ENCODE data around the gene HS6ST3.

Gene HS6ST3

DNA sequence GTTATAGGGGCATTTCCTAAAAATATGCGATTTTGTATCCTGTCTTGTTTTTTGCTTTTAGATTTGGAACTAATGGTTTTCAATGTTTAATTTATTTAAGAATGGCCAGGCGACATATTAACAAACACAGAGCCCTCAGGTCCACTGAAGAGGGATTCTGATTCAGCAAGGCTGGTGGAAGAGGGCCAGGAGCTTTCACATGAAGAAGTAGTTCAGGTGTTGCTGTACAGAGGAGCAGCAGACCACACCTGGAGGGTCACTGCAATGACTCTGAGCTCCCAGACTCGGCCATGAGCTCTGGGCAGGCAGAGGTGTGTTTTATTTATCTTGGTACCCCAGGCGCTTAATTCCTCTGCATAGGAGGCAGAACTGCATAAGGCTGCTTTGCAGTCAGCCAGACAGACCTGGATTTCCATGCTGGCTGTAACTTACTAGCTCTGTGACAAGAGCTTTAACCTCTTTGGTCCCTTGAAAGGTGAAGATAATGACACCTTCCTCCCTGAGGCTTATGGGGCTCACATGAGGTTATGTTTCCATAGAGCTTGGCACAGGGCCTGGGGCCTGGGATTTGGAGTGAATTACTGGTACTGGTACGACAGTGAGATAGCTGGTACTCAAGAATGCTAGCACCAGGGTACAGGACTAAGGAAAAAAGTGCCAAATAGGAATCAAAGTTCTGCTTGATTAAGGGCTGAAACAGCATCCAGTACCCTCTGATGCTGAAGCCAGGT lies 719.6 kb downstream of the HS6ST3 start:
- no peaks in the 10 kb centered on the region for H3K36me3 Mint-ChIP-seq
- H3K27me3 Mint-ChIP-seq, result no peaks in the 10 kb centered on the region
- no peak overlapping the region for H3K27ac Mint-ChIP-seq
- ATAC-seq, result no peak
- no peaks in the 10 kb centered on the region for H3K4me1 Mint-ChIP-seq
- no peak overlapping the region for H3K4me3 Mint-ChIP-seq
- H3K9me3 Mint-ChIP-seq, result peaks cover 5% of the 10 kb centered on the region

- peaks cover 6% of the 10 kb centered on the region for H3K9me3 Mint-ChIP-seq
- no peak for ATAC-seq
- H3K36me3 Mint-ChIP-seq, result no peaks in the 10 kb centered on the region
- H3K4me3 Mint-ChIP-seq, result no peak overlapping the region
- no peak overlapping the region for H3K27ac Mint-ChIP-seq
- no peaks in the 10 kb centered on the region for H3K27me3 Mint-ChIP-seq
- H3K4me1 Mint-ChIP-seq, result no peaks in the 10 kb centered on the region
Observed at GRCh38 chr13:96810104-96810503, 720.2 kb downstream of the HS6ST3 start.

GRCh38 chr13:96811049-96811448 lies 721.1 kb downstream of the HS6ST3 start:
- Mint-ChIP-seq H3K9me3 (peaks cover 6% of the 10 kb centered on the region), H3K36me3 (no peaks in the 10 kb centered on the region), H3K4me3 (no peak overlapping the region), H3K4me1 (no peaks in the 10 kb centered on the region), H3K27me3 (no peaks in the 10 kb centered on the region), H3K27ac (no peak overlapping the region)
- ATAC-seq, result no peak

- Mint-ChIP-seq H3K4me3 (no peak overlapping the region), H3K4me1 (no peaks in the 10 kb centered on the region), H3K36me3 (no peaks in the 10 kb centered on the region), H3K27me3 (no peaks in the 10 kb centered on the region), H3K9me3 (peaks cover 6% of the 10 kb centered on the region), H3K27ac (no peak overlapping the region)
- no peak for ATAC-seq
Observed at GRCh38 chr13:96816261-96816660, 726.4 kb downstream of the HS6ST3 start.

GRCh38 chr13:96816874-96817273 lies 727.0 kb downstream of the HS6ST3 start:
- Mint-ChIP-seq H3K9me3 (peaks cover 6% of the 10 kb centered on the region), H3K4me3 (no peak overlapping the region), H3K27me3 (no peaks in the 10 kb centered on the region), H3K36me3 (no peaks in the 10 kb centered on the region), H3K4me1 (no peaks in the 10 kb centered on the region), H3K27ac (no peak overlapping the region)
- ATAC-seq, result no peak

DNA sequence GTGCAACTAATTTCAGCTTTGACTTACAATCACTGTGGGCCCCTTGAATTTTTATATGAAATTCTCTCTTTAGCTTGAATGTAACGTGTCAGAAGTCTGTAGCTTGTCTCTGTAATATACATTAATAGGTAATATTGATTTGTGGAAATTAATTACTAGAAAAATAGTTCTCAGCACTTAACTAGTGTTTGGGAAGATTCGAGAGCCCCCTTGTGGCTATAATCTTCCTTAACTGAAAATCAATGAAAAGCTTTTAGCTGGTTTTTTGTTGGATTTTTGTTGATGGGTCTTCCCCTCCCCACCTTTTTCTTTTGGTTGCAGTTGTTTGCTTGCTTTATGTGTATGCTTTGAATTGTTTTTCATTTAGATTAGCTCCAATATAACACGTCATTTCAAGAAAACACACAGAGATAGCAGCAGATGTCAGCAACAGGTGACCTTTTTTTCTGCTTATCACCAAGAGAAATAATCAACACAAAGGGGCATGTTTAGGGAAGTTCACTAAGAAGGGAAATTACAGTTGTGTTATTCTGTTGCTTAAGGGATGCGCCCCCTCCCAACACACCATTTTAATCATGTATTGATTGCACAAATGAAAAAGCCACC lies 727.5 kb downstream of the HS6ST3 start:
- H3K27ac Mint-ChIP-seq, result no peak overlapping the region

DNA sequence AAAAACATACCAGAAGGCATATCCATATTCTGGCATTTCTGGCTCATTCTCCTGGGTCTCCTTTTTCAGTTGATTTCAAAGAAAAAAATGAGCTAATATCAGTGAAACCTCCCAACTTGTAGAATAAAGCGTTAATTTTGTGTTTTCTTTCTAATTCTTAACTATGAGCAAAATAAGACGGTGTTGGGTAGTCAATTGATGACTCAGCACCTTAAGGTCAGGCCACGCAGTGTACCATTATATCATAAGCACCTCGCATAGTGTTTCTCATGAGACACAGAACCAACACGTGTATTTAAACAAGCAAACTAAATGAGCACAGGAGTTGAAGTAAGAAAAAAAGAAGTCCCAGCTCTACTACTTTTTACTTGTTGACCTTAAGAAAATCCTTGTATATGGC lies 729.5 kb downstream of the HS6ST3 start:
- H3K27me3 Mint-ChIP-seq, result no peaks in the 10 kb centered on the region
- H3K9me3 Mint-ChIP-seq, result peaks cover 5% of the 10 kb centered on the region
- H3K4me1 Mint-ChIP-seq, result no peaks in the 10 kb centered on the region
- H3K27ac Mint-ChIP-seq, result no peak overlapping the region
- H3K36me3 Mint-ChIP-seq, result no peaks in the 10 kb centered on the region
- H3K4me3 Mint-ChIP-seq, result no peak overlapping the region
- no peak for ATAC-seq

More for the DNA sequence above, 727.5 kb downstream of the HS6ST3 start:
- H3K27me3 Mint-ChIP-seq, result no peaks in the 10 kb centered on the region
- peaks cover 6% of the 10 kb centered on the region for H3K9me3 Mint-ChIP-seq
- no peak overlapping the region for H3K4me3 Mint-ChIP-seq
- no peak for ATAC-seq
- no peaks in the 10 kb centered on the region for H3K36me3 Mint-ChIP-seq
- no peaks in the 10 kb centered on the region for H3K4me1 Mint-ChIP-seq

- ATAC-seq, result no peak
- Mint-ChIP-seq H3K27me3 (no peaks in the 10 kb centered on the region), H3K9me3 (no peaks in the 10 kb centered on the region), H3K4me3 (no peak overlapping the region), H3K27ac (no peak overlapping the region), H3K4me1 (no peaks in the 10 kb centered on the region), H3K36me3 (no peaks in the 10 kb centered on the region)
Observed at GRCh38 chr13:96821381-96821780, 731.5 kb downstream of the HS6ST3 start.

DNA sequence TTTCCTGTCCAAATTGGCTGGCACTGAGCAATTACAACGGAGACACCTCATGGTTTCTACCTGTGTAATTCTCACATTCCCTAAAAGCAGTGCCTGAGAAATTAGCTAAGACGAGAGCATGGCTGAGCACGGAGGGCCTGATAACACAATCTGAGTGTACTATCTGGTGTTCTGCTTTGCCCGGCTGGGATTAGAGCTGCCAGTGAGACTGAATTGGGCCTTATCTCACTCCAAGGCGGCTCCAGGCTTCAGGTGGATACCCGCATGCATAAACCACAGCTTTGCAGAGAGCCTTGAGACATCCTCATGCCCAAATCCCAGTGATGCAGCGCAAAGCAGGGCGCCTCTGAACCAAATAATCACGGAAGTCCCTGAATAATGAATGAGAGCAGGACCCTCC lies 732.1 kb downstream of the HS6ST3 start:
- Mint-ChIP-seq H3K4me1 (no peaks in the 10 kb centered on the region), H3K27ac (no peak overlapping the region), H3K36me3 (no peaks in the 10 kb centered on the region), H3K27me3 (no peaks in the 10 kb centered on the region), H3K4me3 (no peak overlapping the region), H3K9me3 (no peaks in the 10 kb centered on the region)
- no peak for ATAC-seq

GRCh38 chr13:96822895-96823294 lies 733.0 kb downstream of the HS6ST3 start:
- no peak overlapping the region for H3K4me3 Mint-ChIP-seq
- H3K4me1 Mint-ChIP-seq, result no peaks in the 10 kb centered on the region
- no peak for ATAC-seq
- H3K36me3 Mint-ChIP-seq, result no peaks in the 10 kb centered on the region
- no peaks in the 10 kb centered on the region for H3K27me3 Mint-ChIP-seq
- H3K9me3 Mint-ChIP-seq, result no peaks in the 10 kb centered on the region
- no peak overlapping the region for H3K27ac Mint-ChIP-seq

DNA sequence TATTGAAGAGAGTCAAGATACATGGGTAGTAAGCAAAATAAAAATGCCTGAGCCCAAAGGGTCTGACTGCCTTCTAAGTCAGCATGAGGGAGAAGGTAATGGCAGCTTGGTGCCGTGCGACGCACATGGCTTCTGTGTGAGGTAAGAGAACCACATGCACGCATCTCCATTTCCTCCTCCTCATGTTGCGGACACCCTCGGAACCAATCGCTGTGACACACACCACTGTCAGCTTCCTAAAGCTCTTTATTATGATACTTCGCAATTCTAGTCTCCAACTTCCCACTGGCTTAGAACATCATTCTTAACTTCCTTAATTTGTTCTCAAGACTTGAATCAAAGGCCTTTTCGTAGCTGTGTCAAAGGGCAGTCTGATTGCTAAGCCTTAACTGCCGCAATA lies 734.2 kb downstream of the HS6ST3 start:
- ATAC-seq, result no peak
- no peak overlapping the region for H3K4me3 Mint-ChIP-seq
- no peak overlapping the region for H3K27ac Mint-ChIP-seq
- H3K36me3 Mint-ChIP-seq, result no peaks in the 10 kb centered on the region
- H3K4me1 Mint-ChIP-seq, result no peaks in the 10 kb centered on the region
- H3K27me3 Mint-ChIP-seq, result no peaks in the 10 kb centered on the region
- no peaks in the 10 kb centered on the region for H3K9me3 Mint-ChIP-seq

DNA sequence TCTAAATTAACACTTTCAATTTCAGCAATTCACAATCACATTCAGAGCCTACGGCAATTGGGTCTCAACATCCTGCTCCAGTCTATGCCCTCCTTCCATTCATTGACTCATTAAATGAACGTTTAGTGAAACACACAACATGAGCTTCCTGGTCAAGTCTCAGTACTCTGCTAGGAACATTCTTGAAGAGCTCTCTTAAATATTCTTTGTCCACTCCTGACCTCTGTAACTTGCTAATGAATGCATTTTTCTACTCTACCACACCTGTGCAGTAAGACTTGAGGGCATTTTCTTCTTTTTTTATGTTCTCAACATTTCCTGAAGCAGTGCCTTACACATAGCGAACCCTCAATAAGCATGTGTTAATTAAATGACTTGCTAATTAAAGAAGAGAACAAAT lies 735.7 kb downstream of the HS6ST3 start:
- Mint-ChIP-seq H3K36me3 (no peaks in the 10 kb centered on the region), H3K27ac (no peak overlapping the region), H3K4me1 (no peaks in the 10 kb centered on the region), H3K9me3 (no peaks in the 10 kb centered on the region), H3K27me3 (no peaks in the 10 kb centered on the region), H3K4me3 (no peak overlapping the region)
- no peak for ATAC-seq

DNA sequence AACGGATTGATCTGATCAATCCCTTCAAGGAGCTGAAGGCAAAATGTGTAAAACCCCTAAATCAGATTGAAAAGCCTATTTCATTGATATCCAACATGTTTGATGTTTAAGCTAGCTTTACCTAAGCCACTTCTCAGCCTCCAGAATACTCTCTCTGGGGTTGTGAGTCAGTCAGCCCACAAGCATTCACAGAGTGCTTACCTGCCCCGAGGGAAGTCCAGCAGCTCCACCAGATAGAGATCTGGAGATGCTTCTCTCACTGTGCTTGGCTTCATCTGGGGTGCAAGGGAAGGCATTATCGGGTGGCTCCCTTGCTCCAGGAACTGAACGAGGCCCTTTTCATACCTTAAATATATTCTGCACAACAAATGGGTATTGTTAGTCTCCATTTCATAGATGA lies 744.7 kb downstream of the HS6ST3 start:
- ATAC-seq, result no peak
- Mint-ChIP-seq H3K27me3 (no peaks in the 10 kb centered on the region), H3K4me1 (no peaks in the 10 kb centered on the region), H3K27ac (no peak overlapping the region), H3K9me3 (peaks cover 2% of the 10 kb centered on the region), H3K36me3 (no peaks in the 10 kb centered on the region), H3K4me3 (no peak overlapping the region)

DNA sequence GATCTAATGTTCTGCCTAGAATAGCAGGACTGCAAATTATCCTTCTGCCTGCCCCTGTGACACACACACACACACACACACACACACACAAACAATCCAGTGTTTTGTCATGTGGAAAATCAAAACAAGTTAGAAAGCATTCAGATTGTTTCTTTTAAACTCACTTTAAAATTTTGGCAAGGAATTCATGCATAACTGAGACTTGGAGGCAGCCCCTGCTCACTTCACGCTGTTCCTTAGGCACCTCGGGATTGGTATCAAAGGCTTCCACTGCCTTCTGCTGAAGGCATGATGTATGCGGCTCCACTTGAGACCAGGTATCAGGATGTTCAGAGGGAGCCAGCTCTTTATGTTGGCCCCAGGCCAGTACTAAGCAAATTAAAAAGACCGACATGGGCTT lies 745.6 kb downstream of the HS6ST3 start:
- no peak overlapping the region for H3K27ac Mint-ChIP-seq

DNA sequence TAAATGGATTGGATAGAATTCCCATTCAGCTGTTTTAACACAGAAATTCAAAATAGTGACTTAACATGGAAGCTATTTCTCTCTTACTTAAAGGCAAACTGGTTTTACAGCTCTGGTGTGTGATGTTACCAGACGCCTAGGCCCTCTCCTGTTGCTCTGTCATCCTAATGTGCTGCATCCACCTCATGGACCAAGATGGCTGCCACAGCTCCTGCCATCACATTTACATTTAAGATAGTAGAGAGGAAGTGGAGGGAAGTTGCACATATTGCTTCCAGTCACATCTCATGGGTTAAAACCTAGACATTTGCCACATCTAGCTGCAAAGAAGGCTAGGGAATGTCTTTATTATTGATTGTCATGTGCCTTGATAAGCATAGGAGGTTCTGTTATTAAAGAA lies 746.8 kb downstream of the HS6ST3 start:
- Mint-ChIP-seq H3K36me3 (no peaks in the 10 kb centered on the region), H3K9me3 (peaks cover 2% of the 10 kb centered on the region), H3K27ac (no peak overlapping the region), H3K4me3 (no peak overlapping the region), H3K4me1 (no peaks in the 10 kb centered on the region), H3K27me3 (no peaks in the 10 kb centered on the region)
- ATAC-seq, result no peak

More for the DNA sequence above, 745.6 kb downstream of the HS6ST3 start:
- Mint-ChIP-seq H3K4me3 (no peak overlapping the region), H3K36me3 (no peaks in the 10 kb centered on the region), H3K4me1 (no peaks in the 10 kb centered on the region), H3K9me3 (peaks cover 2% of the 10 kb centered on the region), H3K27me3 (no peaks in the 10 kb centered on the region)
- ATAC-seq, result no peak

DNA sequence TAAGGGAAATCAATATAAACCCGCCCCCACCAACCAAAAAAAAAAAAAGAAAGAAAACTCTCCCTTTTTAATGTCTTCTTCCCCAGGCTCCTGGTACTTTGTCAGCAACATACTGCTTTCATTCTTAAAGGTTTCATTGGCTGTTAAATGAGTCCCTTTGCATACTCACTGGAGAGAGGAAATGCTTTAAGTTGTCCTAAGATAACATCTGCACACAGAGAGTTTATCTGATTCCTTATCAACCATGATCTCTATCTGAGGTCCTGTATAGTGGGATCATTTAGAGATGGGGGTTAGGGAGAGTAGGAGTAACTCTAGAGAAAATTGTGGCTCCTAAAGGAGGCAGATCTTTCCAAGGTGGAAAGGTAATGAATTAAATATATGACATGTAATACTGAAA lies 747.9 kb downstream of the HS6ST3 start:
- Mint-ChIP-seq H3K36me3 (no peaks in the 10 kb centered on the region), H3K27me3 (no peaks in the 10 kb centered on the region), H3K9me3 (peaks cover 5% of the 10 kb centered on the region), H3K4me3 (no peak overlapping the region), H3K4me1 (no peaks in the 10 kb centered on the region), H3K27ac (no peak overlapping the region)
- ATAC-seq, result no peak

Data from stimulated activated memory B cell treated with anti-CD40 and anti-IgM and Interleukin-4, amounts not matched to agents 10 μg/mL and 1 μg/mL and 100 μg/mL, for 72 hours (primary cell).